Spleen (tissue), 11 donors: ENCODE measurements around the gene AQP5. TPM values are rescaled to one million over a fixed set of nuclear protein-coding genes. Genes with fewer than 3 reads are reported as not detected.

Source experiments
- DNase-seq: peaks from one replicate; pipeline ENCODE4 v3.0.0-alpha.2; 2020
- H3K27ac ChIP-seq, 8 donors: fragments of 200-600 bp; sonication (generic) in 7 of 8; 1 replicate in 4 of 8; 2 replicates in 4 of 8; pipeline versions ENCODE4 v1.5.0 to v1.8.0; 2016 to 2021; ENCODE audit warnings: inconsistent platforms in 4 of 8, mild to moderate bottlenecking in 4 of 8, moderate library complexity in 1 of 8
- H3K27me3 ChIP-seq, 7 donors: fragments of 200-600 bp; sonication (generic) in 6 of 7; replicated peaks in 1 of 7; 1 replicate in 4 of 7; 2 replicates in 3 of 7; pipeline versions ENCODE4 v1.5.0 to v1.8.0; 2016 to 2021; ENCODE audit warnings: inconsistent platforms in 3 of 7, mild to moderate bottlenecking in 1 of 7
- H3K36me3 ChIP-seq, 6 donors: fragments of 200-600 bp; sonication (generic) in 5 of 6; 1 replicate in 4 of 6; 2 replicates in 2 of 6; pipeline versions ENCODE4 v1.5.0 to v1.8.0; 2016 to 2021; ENCODE audit warnings: inconsistent platforms in 2 of 6
- H3K4me1 ChIP-seq, 6 donors: fragments of 200-600 bp; sonication (generic) in 5 of 6; 1 replicate in 3 of 6; 2 replicates in 3 of 6; pipeline versions ENCODE4 v1.5.0 to v1.8.0; 2016 to 2021; ENCODE audit warnings: inconsistent platforms in 3 of 6
- H3K4me3 ChIP-seq, 8 donors: fragments of 200-600 bp; sonication (generic) in 7 of 8; 1 replicate in 4 of 8; 2 replicates in 4 of 8; pipeline versions ENCODE4 v1.5.0 to v1.8.0; 2016 to 2021; ENCODE audit warnings: inconsistent platforms in 4 of 8, mild to moderate bottlenecking in 4 of 8, moderate library complexity in 2 of 8
- H3K9me3 ChIP-seq, 8 donors: fragments of 200-600 bp; sonication (generic) in 7 of 8; 1 replicate in 4 of 8; 2 replicates in 4 of 8; pipeline versions ENCODE4 v1.5.0 to v1.8.0; 2016 to 2021; ENCODE audit warnings: inconsistent platforms in 4 of 8
- POLR2A ChIP-seq, 3 donors: fragments of 450-650 bp; IDR thresholded peaks; one replicate each; pipeline ENCODE4 v1.5.1; 2017; ENCODE audit warnings: antibody characterized with exemption in 3 of 3, mild to moderate bottlenecking in 1 of 3
- POLR2AphosphoS5 ChIP-seq, 3 donors: sonication (generic); formaldehyde crosslinking; IDR thresholded peaks; one replicate each; pipeline ENCODE4 v1.5.1; 2017; ENCODE audit warnings: antibody characterized with exemption in 3 of 3
- WGBS, 5 donors: extraction: QIAGEN DNeasy Blood & Tissue Kit in 3 of 5; methylation state at CpG; one replicate each; pipeline versions ENCODE4 v1.1.5 to v1.1.7; 2013 to 2018; 5-methylcytosine and 5-hydroxymethylcytosine counted together
- intact Hi-C: fragments of 100-400 bp; cut with DNase I; formaldehyde crosslinking; loops from one replicate; pipeline ENCODE4 v1.15.0; 2023; ENCODE audit warnings: low total_unique reads
- polyA plus RNA-seq, 3 donors: library from polyadenylated mRNA; stranded (reverse); fragments of 200-250 nt; gene quantifications; one replicate each; pipeline ENCODE4 v1.2.1, GENCODE V29; 2013
- total RNA-seq, 7 donors: library from RNA; depleted of rRNA in 3 of 7; stranded (reverse); fragments of >200 nt in 3 of 7; fragmentation: NEBNext Ultra II Directional in 4 of 7; extraction: Animal tissue kit (Norgen Biotek cat#: 25700) in 4 of 7; gene quantifications; one replicate each; pipeline versions ENCODE4 v1.1.0 to v1.2.1, GENCODE V29; 2016 to 2021
- TF ChIP-seq, protein P1 (sequence below), 11 experiments: fragments of 200-600 bp in 7 of 11; fragments of 450-650 bp in 4 of 11; sonication (generic) in 4 of 11; IDR thresholded peaks in 8 of 11; conservative IDR thresholded peaks in 3 of 11; 1 replicate in 7 of 11; 2 replicates in 4 of 11; pipeline versions ENCODE4 v1.4.0 to v1.8.0; 2016 to 2021; ENCODE audit warnings: antibody characterized with exemption in 11 of 11, inconsistent platforms in 4 of 11, mild to moderate bottlenecking in 1 of 11
- donor health status: healthy with polysubstance abuse.
- donor health status: DM: no; HTN: no; CAD: no; lungs with moderate emphysema.
- donor health status: DM: no; HTN: no; CAD: no.
- donor health status: Bipolar disorder and iron deficiency.
- donor health status: healthy.
- donor health status: DM: no; HTN: no; CAD: no.
- donor health status: DM: yes; HTN: yes; CAD: no.

Gene AQP5
- total and polyA plus RNA-seq, 10 donors, result 0.05 to 0.46 (median 0.30) TPM; not detected in 5

DNA sequence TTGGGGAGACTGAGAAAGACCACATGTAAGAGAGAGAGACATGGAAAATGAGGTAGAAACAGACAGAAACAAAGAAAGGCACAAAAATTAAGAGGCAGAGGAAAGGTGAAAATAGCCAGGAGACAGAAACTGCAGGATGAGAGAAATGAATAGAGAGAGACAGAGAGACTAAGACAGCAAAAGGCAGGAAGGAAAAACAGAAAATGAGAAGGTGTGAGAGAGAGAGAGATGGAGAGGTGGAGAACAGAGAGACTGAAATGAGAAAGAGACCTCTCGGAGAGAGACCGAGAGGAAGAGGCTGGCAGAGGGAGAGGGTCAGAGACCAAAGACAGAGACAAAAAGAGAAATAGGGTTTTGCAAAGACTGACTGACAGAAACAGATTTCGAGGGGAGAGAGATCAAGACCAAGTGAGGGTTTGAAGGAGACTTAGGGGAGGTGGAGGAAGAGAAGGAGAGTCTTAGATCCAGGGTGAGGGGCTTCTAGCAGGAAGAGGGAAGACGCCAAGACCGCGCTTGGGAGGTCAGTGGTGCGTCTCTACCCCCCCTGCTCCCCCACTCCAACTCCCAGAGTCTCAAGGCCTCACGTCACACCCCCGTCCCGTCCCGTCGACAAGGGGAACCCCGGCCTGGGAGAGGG, 1.1 kb upstream of the AQP5 start:
- peaks cover 3 to 31% (median 16%) of the 10 kb centered on the region in 6 donors for H3K4me1 ChIP-seq
- H3K36me3 ChIP-seq, result no peaks in the 10 kb centered on the region
- intact Hi-C loops, result no loop called here
- H3K27me3 ChIP-seq, result peaks cover 0 to 100% (median 37%) of the 10 kb centered on the region in 7 donors
- no peak overlapping the region for H3K27ac ChIP-seq
- no peak for TF ChIP-seq POLR2A (IDR thresholded peaks at IDR 0.05)
- TF ChIP-seq, protein P1, sequence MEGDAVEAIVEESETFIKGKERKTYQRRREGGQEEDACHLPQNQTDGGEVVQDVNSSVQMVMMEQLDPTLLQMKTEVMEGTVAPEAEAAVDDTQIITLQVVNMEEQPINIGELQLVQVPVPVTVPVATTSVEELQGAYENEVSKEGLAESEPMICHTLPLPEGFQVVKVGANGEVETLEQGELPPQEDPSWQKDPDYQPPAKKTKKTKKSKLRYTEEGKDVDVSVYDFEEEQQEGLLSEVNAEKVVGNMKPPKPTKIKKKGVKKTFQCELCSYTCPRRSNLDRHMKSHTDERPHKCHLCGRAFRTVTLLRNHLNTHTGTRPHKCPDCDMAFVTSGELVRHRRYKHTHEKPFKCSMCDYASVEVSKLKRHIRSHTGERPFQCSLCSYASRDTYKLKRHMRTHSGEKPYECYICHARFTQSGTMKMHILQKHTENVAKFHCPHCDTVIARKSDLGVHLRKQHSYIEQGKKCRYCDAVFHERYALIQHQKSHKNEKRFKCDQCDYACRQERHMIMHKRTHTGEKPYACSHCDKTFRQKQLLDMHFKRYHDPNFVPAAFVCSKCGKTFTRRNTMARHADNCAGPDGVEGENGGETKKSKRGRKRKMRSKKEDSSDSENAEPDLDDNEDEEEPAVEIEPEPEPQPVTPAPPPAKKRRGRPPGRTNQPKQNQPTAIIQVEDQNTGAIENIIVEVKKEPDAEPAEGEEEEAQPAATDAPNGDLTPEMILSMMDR (IDR thresholded peaks at IDR 0.05 in 8 of 11, conservative IDR thresholded peaks at IDR 0.05 in 3 of 11), result no peak
- TF ChIP-seq POLR2AphosphoS5 (IDR thresholded peaks at IDR 0.05), result no peak
- DNase-seq, result no peak
- 29 to 44% (median 38%) methylated on average over 13 of the region's 13 CpGs for WGBS, 5 donors
- H3K4me3 ChIP-seq, result peak overlapping the region in 1 of 8 donors; percentile 59
- H3K9me3 ChIP-seq, result no peaks in the 10 kb centered on the region

DNA sequence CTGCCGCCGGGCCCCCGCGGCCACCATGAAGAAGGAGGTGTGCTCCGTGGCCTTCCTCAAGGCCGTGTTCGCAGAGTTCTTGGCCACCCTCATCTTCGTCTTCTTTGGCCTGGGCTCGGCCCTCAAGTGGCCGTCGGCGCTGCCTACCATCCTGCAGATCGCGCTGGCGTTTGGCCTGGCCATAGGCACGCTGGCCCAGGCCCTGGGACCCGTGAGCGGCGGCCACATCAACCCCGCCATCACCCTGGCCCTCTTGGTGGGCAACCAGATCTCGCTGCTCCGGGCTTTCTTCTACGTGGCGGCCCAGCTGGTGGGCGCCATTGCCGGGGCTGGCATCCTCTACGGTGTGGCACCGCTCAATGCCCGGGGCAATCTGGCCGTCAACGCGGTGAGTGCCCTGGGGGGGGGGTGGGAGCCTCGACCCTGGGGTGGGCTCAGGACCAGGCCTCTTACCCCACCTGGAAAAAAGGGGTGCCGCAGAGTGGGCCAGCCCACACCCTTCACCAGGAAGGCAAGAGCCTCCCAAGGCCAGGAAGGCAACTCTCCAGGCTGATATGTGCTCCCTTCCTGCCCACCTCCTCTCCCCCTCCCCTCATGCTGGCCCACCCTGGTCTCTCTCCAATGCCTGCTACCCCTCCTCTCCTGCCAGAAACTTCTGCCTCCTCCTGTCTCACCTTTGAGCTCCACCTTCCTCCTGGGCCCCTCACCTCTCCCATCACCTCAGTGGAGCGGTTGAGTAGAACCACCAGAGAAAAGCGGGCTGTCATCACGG, 507 bp downstream of the AQP5 start:
- WGBS, 5 donors, result 54 to 61% (median 58%) methylated on average over 8 to 37 of the region's 37 CpGs
- no peak for DNase-seq
- intact Hi-C loops, result no loop called here
- H3K36me3 ChIP-seq, result no peaks in the 10 kb centered on the region
- peaks cover 4 to 28% (median 14%) of the 10 kb centered on the region in 6 donors for H3K4me1 ChIP-seq
- TF ChIP-seq POLR2AphosphoS5 (IDR thresholded peaks at IDR 0.05), result no peak
- TF ChIP-seq POLR2A (IDR thresholded peaks at IDR 0.05), result no peak
- TF ChIP-seq, protein P1 (IDR thresholded peaks at IDR 0.05 in 8 of 11, conservative IDR thresholded peaks at IDR 0.05 in 3 of 11), result no peak
- peaks cover 0 to 100% (median 26%) of the 10 kb centered on the region in 7 donors for H3K27me3 ChIP-seq
- peak overlapping the region in 1 of 8 donors; percentile 59 for H3K4me3 ChIP-seq
- no peaks in the 10 kb centered on the region for H3K9me3 ChIP-seq
- H3K27ac ChIP-seq, result no peak overlapping the region

DNA sequence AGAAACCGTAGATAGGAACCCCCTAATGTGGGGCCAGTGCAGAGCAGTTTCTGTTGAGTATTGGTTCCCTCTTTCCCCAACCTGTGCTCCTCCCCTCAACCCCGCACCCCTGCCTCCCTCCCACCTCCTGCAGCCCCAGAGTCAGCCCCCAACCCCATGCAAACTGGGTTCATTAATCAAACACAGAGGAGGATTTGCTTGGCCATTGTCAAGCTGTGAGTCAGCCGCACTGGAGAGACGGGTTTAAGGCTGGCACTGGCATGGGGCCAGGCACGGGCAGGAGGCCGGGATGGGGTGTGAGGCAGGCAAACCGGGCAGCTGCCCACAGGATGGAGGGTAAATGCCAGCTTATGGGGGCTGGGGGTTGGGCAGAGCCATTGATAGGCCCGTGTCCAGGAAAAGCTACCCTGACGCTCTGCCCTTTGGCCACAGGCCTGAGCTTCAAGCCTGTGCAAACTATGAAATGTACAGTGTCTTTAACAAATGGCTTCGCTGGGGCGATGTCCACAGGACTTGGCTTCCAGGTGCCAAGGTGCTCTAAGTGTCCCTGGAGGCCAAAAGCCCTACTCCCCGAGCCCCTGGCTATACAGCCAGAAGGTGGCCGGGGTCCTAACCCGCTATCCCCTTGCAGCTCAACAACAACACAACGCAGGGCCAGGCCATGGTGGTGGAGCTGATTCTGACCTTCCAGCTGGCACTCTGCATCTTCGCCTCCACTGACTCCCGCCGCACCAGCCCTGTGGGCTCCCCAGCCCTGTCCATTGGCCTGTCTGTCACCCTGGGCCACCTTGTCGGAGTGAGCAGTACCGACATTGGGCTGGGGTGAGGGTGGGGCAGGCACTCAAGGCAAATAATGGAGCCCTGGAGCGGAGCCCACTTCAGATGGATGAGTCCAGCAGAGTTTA, 1.4 kb downstream of the AQP5 start:
- peaks cover 10 to 37% (median 23%) of the 10 kb centered on the region in 6 donors for H3K4me1 ChIP-seq
- DNase-seq, result peak; percentile 71
- H3K9me3 ChIP-seq, result no peaks in the 10 kb centered on the region
- TF ChIP-seq POLR2AphosphoS5 (IDR thresholded peaks at IDR 0.05) (no peak), POLR2A (IDR thresholded peaks at IDR 0.05) (no peak)
- TF ChIP-seq, protein P1 (IDR thresholded peaks at IDR 0.05 in 8 of 11, conservative IDR thresholded peaks at IDR 0.05 in 3 of 11), result no peak
- H3K27me3 ChIP-seq, result peaks cover 0 to 100% (median 35%) of the 10 kb centered on the region in 7 donors
- 76 to 86% (median 82%) methylated on average over 17 to 21 of the region's 21 CpGs for WGBS, 5 donors
- no peaks in the 10 kb centered on the region for H3K36me3 ChIP-seq
- H3K27ac ChIP-seq, result no peak overlapping the region
- H3K4me3 ChIP-seq, result no peak overlapping the region
- intact Hi-C loops, result no loop called here
